GM18526 (cell line): ENCODE results near the gene RELN.

ENCODE experiments used
- POLR2A ChIP-seq: IDR thresholded peaks from 3 replicates; pipeline ENCODE4 v1.6.1; 2011; ENCODE audit not compliant: insufficient read length; ENCODE audit errors: extremely low read depth

The RELN gene

DNA sequence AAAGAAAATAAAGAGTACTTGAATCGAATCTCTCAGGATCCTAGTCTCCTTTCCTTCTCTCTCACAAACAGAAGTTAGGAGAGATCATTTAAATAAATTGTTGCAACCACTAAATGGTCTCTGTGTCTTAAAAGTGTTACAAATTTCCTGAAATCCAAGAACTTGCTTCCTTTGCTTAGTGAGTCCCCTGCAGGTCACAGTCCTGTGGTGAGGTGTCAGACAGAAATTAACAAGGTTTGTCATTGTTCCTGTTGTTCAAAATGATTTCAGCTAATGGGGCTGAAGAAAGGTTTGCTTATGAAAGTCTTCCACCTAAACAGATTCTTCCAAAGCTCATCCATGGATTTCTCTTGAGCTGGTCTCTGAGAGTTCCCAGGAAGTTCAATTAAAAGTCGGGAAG lies 391.9 kb downstream of the RELN start:
- TF ChIP-seq POLR2A = no peak

DNA sequence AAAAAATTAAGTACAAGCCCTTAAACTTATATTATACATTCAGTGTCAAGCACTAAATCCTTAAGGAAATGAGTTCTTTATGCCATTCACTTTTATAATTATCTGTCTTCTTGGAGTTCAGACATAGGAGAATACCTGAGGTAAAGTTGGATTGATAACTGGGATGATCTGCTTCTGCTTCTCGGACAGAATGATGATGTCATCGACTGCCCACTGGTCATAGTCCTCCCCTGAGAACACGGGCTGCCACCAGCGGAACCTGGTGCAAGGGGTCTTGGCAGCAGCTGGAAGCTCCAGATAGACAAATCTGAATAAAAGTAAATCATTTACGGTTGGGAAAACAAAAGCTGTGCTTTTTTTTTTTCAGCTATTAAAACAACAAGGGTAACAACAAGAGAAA lies 395.3 kb downstream of the RELN start:
- TF ChIP-seq POLR2A = no peak

DNA sequence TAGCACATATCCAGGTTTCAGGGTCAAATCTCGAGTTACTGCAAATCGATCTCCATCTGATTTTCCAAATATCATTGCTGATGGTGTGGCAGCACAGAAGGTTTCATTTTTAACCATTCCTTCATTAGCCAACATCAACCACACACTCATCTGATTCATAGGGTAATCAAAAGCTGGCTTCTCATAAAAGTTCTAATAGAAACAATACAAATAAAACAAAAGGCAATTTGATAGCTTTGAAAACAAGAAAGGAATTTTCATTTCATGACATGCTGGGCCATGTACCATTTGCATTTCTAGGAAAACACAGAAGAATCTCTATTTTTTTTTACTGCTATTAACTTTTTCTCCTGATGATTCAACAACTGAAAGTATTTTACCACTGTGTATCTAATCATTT lies 395.8 kb downstream of the RELN start:
- TF ChIP-seq POLR2A = no peak

DNA sequence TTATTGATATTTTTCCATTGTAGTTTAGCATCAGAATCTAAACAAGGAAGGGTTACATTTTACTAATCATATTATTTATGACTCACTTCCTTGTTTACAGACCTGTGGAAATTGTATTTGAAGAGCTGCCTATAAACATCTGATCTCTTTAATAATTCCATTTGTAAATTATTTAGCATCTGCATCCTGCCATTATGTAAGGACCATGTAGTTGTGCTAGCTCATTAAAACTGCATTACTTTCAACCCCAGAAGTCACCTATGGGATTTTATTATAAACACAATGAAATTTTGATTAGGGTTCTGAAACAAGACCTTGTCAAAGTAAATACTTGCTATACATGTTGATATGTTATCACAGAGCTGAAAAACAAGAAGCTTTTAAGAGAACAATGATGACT lies 396.6 kb downstream of the RELN start:
- no peak for TF ChIP-seq POLR2A

DNA sequence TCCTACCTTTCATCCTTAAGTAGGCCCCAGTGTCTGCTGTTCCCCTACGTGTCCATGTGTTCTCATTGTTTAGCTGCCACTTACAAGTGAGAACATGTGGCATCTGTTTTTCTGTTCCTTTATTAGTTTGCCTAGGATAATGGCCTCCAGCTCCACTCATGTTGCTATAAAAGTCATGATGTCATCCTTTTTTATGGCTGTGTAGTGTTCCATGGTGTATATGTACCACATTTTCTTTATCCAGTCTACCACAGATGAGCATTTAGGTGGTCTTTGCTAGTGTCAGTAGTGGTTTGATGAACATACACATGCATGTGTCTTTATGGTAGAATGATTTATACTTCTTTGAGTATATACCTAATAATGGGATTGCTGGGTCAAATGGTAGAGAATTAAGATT lies 397.3 kb downstream of the RELN start:
- TF ChIP-seq POLR2A = no peak

DNA sequence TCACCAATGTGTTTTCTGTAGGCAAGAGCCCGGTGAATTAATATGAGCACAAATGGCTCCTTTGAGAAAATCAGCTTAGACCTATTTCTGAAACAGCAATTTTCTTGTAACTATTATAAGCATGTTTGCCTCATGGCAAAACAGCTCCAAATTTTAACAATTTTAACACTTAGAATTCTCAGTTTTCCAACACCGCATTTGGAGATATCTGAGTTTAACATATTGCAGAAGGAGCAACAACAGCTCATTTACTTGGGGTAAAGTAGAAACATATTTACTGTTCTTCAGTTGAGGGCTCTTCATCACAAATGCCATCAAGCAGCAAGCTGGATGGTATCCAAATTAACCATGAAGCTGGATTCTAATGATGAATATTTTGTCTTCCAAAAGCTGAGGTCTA lies 409.4 kb downstream of the RELN start:
- no peak for TF ChIP-seq POLR2A

DNA sequence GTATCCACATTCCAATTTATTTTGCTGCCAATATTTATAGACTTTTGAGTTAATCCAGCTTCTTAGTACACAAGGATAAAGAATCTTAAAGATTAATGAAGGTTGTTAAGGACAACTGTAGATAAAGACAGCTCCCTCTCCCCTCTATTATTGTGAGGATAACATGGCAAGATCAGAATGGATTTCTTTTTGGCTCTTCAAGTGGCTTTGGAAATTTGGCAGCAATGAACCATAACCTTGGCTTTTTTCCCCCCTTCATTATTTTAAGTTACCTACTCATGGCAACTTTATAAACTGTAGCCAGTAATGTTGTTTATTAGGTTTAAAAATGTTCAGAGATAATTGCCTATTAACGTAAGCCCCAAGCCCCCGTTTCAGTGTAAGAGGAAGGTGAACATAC lies 412.4 kb downstream of the RELN start:
- no peak for TF ChIP-seq POLR2A

DNA sequence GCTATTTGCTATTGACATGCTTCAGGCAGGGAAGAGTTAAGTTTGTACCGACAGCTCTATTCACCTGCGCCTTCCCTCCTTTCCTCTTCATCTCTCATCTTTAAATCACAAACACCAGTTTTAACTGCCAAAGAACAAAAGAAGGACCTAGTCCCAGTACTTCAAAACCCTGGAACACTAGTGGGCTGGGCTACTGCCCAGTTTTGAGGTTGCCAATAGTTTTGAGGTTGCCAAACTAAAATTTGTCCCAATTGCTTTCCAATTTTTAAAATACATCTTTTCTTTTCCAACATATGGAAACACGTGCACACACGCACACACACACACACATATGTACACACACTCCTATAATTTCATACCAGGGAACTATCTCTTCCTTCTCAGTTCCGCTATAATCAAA lies 412.8 kb downstream of the RELN start:
- no peak for TF ChIP-seq POLR2A

DNA sequence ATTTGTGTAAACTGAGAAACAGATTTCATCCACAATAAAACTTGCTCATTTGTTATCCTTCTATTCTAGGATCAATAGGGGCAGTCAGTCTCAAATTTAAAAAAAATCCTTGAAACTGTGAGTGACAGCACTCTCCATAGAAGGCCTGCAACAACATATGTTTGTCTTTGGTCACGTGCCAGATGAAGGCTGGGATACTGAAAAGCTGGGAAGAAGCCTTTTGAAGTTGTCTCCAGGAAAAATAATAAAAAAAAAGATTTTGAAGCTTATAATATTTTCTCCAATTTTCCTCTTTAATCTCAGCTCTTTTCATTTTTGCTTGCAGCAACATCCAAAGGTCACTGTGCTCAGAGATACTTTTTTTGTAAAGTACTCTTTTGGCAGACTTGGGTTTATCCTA lies 414.9 kb downstream of the RELN start:
- TF ChIP-seq POLR2A = no peak

DNA sequence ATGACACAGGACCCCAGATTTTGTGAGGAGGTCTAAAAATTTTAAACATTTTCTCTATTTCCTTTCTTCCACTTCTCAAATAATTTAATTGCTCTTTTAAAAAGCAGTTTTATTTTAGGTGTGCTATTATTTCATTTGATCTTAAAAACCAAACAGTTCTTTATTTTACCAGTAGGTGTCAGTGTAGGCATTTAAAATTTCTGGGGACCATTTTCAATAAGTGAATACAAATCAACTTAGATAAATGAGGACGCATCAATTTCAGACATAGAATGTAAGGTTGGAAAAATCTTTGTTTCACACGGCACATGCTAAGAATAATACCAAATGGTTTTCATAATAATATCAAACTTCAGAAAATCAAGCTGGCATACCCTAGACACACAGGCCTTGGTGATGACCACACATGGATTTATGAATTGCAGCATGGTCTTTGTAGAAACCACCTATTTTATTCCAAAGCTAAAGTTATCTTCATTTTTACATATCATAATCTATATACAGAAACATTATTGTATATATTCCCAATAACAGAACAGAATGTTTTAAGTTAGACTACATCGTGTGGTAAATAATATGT lies 415.9 kb downstream of the RELN start:
- no peak for TF ChIP-seq POLR2A

DNA sequence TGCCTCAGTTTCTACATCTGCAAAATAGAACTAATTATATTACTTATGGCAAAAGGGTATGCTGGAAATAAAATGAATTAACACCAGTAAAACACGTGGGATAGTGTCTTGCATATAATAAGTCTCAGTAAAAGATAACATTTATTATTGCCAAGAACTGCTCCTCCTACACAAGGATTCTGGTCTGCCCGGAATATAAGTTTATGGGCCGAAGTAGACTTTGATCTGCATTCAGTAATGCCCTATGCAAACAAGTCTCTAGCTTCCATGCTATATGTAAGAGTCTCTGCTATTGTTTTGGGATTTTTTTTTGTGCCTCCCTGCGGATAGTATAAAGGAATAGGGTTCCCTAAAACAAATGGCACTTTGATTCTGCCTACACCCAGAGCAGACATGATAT lies 417.9 kb downstream of the RELN start:
- TF ChIP-seq POLR2A = no peak

DNA sequence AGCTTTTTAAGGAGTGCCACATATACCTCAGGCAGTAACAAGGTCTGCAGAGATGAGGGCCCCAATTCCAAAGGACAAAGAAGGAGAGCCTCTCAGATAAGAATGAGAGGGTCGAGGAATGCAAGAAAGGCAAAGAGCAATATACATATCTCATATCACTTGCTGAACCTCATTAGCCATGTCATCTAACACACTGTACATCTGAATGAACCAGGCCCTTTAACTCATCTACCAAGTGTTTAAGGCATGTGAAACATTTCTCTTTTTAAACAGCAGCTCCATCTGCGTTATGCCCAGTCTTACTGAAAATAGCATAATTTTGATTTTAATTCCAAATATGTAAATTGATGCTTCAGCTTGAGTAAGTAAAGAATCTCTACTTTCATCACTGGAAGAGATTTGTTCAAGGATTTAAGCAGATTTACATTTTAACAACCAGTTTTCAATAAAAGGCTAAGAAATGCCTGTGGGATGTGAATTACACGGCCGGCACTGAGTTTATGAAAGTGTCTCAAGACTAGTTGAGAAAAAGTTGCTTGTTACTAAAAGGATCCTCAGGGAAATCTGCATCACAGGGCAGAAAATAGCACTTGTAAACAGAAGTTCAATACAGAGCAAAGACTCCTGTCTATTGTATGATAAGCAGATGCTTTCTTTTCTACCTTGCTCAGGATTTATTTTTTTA lies 419.7 kb downstream of the RELN start:
- TF ChIP-seq POLR2A = no peak

DNA sequence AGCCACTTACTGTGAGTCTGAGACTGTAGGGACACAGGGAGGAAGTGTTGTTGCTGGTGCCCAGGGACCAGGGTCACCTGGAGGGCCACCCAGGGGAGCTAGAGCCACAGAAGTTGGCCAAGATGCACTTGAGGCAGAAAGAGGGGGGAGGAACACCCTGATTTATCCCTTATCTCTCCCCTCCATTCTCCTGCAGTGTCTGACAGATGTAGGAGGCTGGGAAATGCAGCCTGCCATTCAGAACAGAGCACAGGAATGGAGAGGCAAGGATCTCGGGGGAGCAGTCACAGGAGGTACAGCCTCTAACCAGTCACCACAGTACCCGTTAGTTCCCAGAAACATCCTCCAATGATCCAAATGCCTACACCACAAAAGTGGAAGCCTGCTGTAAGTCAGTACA lies 425.0 kb downstream of the RELN start:
- no peak for TF ChIP-seq POLR2A

DNA sequence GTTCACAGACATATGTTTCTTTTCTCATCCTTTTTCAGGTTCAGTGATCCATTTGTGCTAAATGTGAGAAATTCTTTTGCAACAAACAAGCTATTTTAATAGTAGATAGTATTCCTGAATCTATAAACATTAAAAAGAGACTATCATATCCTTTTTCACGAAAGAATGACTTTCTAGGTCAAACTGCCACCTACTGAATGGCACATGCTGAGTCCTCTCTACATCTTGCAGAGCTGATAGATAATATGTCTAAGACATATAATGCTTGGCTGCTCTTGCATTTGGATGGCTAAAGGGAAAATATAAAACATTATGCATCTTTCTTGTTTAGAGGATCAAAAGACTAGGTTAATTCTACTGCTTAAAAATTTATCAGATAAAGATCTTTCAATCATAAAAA lies 429.3 kb downstream of the RELN start:
- no peak for TF ChIP-seq POLR2A

DNA sequence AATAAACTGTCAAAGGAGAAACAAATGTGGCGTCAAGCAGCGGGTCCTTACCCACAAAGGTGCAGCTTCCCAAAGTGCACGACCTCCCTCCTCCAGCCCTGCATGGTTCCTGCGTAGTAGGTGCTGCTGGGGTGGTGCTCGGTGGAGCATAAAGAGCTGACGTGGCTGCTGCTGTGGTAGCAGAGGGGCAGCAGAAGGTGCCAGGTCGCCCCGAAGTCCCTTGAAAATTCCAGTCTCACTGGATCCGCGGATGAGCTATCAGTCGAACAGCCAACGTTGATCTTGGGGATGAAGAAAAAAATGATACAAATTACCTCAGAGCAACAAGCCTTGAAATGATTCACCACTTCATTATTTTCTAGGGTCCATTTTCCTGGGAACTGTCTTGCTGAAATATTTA lies 438.4 kb downstream of the RELN start:
- TF ChIP-seq POLR2A = no peak

DNA sequence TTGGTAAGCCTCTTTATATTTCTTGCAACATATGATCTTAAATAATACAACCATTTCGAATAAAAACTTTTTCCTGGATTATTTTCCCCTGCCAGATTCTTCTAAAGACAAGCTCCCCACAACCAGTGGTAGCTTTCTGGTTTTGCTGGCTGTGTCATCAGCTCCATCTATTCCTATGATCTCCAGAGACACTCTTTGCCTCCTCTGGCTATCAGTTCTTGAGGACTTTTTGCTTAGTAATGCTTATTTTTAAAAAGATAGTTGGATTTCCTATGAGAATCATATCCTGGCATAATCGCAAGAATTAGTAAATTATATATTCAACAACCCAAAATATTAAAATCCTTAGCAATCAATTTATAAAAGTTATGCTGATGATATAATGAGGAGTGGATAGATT lies 439.7 kb downstream of the RELN start:
- no peak for TF ChIP-seq POLR2A
